Measurements from ENCODE around the gene HNRNPUL2. TPM values are rescaled to one million over a fixed set of nuclear protein-coding genes. Genes with fewer than 3 reads are reported as not detected.

Gene HNRNPUL2
- total RNA-seq, 2 donors from 2014 or later: 48.1 to 49.8 TPM

- peak within 1 kb of the TSS; percentile 97 for H3K27ac Mint-ChIP-seq
- no peak for TF ChIP-seq CTCF (conservative IDR thresholded peaks at IDR 0.05)
Observed at GRCh38 chr11:62707277-62707861, 19.9 kb downstream of the HNRNPUL2 start, which contains the start of the genes BSCL2 and GNG3. BSCL2 (minus strand) TSS chr11:62707424; CDS start chr11:62707195, 229 bp downstream. GNG3 (plus strand) TSS chr11:62707676; CDS start chr11:62708296, 620 bp downstream.

GRCh38 chr11:62706850-62707247 is 20.4 kb downstream of the HNRNPUL2 start:
- DNase-seq: no peak
- no peaks in the 10 kb centered on the region for H3K9me3 ChIP-seq (ENCODE audit: control insufficient read depth, low read length)
- TF ChIP-seq CTCF (conservative IDR thresholded peaks at IDR 0.05): no peak
- Mint-ChIP-seq H3K36me3 (ENCODE audit: low read depth) (peaks cover 27% of the 10 kb centered on the region), H3K4me3 (peak overlapping the region; percentile 83), H3K27me3 (ENCODE audit: insufficient read depth) (no peaks in the 10 kb centered on the region), H3K27ac (peak overlapping the region; percentile 94), H3K9me3 (no peaks in the 10 kb centered on the region), H3K4me1 (peaks cover 40% of the 10 kb centered on the region)
- H3K4me1 ChIP-seq (ENCODE audit: control insufficient read depth, insufficient read depth, low read length): peaks cover 27% of the 10 kb centered on the region
- no peaks in the 10 kb centered on the region for H3K27me3 ChIP-seq (ENCODE audit: control insufficient read depth, insufficient read depth, low read length, poor library complexity, severe bottlenecking)
- H3K4me3 ChIP-seq (ENCODE audit: low read length): peak overlapping the region; percentile 97
- H3K36me3 ChIP-seq (ENCODE audit: control insufficient read depth, insufficient read depth, low read length): peaks cover 52% of the 10 kb centered on the region
- 21 to 44% methylated on average over 3 to 8 of the region's 8 CpGs for WGBS, 2 experiments (ENCODE audit: insufficient coverage in 1 of 2, insufficient read length in 1 of 2)
- peak overlapping the region; percentile 48 for H3K9ac ChIP-seq (ENCODE audit: extremely low read depth, low read length, poor library complexity, severe bottlenecking)
- H3K27ac ChIP-seq (ENCODE audit: low read depth, low read length): peak overlapping the region; percentile 81

More at GRCh38 chr11:62707277-62707861, 19.9 kb downstream of the HNRNPUL2 start, which contains the start of the genes BSCL2 and GNG3:
- Histone ChIP-seq H3K9ac (ENCODE audit: extremely low read depth, low read length, poor library complexity, severe bottlenecking) (peak within 1 kb of the TSS; percentile 48), H3K9me3 (ENCODE audit: control insufficient read depth, low read length) (no peaks in the 10 kb centered on the region), H3K27me3 (ENCODE audit: control insufficient read depth, insufficient read depth, low read length, poor library complexity, severe bottlenecking) (no peaks in the 10 kb centered on the region), H3K4me3 (ENCODE audit: low read length) (peak within 1 kb of the TSS; percentile 97), H3K4me1 (ENCODE audit: control insufficient read depth, insufficient read depth, low read length) (peaks cover 27% of the 10 kb centered on the region), H3K27ac (ENCODE audit: low read depth, low read length) (peak within 1 kb of the TSS; percentile 81), H3K36me3 (ENCODE audit: control insufficient read depth, insufficient read depth, low read length) (peaks cover 52% of the 10 kb centered on the region)
- Mint-ChIP-seq H3K4me1 (peaks cover 40% of the 10 kb centered on the region), H3K4me3 (peak within 1 kb of the TSS; percentile 83), H3K36me3 (ENCODE audit: low read depth) (peaks cover 25% of the 10 kb centered on the region), H3K9me3 (no peaks in the 10 kb centered on the region), H3K27me3 (ENCODE audit: insufficient read depth) (no peaks in the 10 kb centered on the region)
- WGBS, 2 experiments (ENCODE audit: insufficient coverage in 1 of 2, insufficient read length in 1 of 2): 29 to 38% methylated on average over 8 to 9 of the region's 10 CpGs
- DNase-seq: peak; percentile 99

- peaks cover 40% of the 10 kb centered on the region for H3K4me1 Mint-ChIP-seq
- H3K27me3 Mint-ChIP-seq (ENCODE audit: insufficient read depth): no peaks in the 10 kb centered on the region
- WGBS, 2 experiments (ENCODE audit: insufficient coverage in 1 of 2, insufficient read length in 1 of 2): 2 to 3% methylated on average over 55 to 73 of the region's 73 CpGs
- no peak for TF ChIP-seq CTCF (conservative IDR thresholded peaks at IDR 0.05)
- peak overlapping the region; percentile 97 for H3K4me3 ChIP-seq (ENCODE audit: low read length)
- peaks cover 30% of the 10 kb centered on the region for H3K36me3 Mint-ChIP-seq (ENCODE audit: low read depth)
- peaks cover 50% of the 10 kb centered on the region for H3K36me3 ChIP-seq (ENCODE audit: control insufficient read depth, insufficient read depth, low read length)
- no peaks in the 10 kb centered on the region for H3K9me3 Mint-ChIP-seq
- H3K27ac Mint-ChIP-seq: peak overlapping the region; percentile 95
- H3K9ac ChIP-seq (ENCODE audit: extremely low read depth, low read length, poor library complexity, severe bottlenecking): peak overlapping the region; percentile 96
- H3K27me3 ChIP-seq (ENCODE audit: control insufficient read depth, insufficient read depth, low read length, poor library complexity, severe bottlenecking): no peaks in the 10 kb centered on the region
- DNase-seq: peak; percentile 97
- H3K27ac ChIP-seq (ENCODE audit: low read depth, low read length): peak overlapping the region; percentile 87
- H3K9me3 ChIP-seq (ENCODE audit: control insufficient read depth, low read length): no peaks in the 10 kb centered on the region
- peaks cover 27% of the 10 kb centered on the region for H3K4me1 ChIP-seq (ENCODE audit: control insufficient read depth, insufficient read depth, low read length)
- peak overlapping the region; percentile 83 for H3K4me3 Mint-ChIP-seq
Observed at GRCh38 chr11:62705880-62706849, 21.1 kb downstream of the HNRNPUL2 start.
